NCI-H2171 treated with DMSO at 0.1 percent for 48 hours (cell line): ENCODE measurements around the gene CARS2.
"Not testable (repeated sequence)": the region's sequence is repeated elsewhere in the genome, so short reads cannot be mapped to it uniquely, and the experiment has no call there.

Experiments used
- DNase-seq: peaks from one replicate; lab custom pipeline; 2025; lab: John Stamatoyannopoulos, UW

CARS2 gene

DNA sequence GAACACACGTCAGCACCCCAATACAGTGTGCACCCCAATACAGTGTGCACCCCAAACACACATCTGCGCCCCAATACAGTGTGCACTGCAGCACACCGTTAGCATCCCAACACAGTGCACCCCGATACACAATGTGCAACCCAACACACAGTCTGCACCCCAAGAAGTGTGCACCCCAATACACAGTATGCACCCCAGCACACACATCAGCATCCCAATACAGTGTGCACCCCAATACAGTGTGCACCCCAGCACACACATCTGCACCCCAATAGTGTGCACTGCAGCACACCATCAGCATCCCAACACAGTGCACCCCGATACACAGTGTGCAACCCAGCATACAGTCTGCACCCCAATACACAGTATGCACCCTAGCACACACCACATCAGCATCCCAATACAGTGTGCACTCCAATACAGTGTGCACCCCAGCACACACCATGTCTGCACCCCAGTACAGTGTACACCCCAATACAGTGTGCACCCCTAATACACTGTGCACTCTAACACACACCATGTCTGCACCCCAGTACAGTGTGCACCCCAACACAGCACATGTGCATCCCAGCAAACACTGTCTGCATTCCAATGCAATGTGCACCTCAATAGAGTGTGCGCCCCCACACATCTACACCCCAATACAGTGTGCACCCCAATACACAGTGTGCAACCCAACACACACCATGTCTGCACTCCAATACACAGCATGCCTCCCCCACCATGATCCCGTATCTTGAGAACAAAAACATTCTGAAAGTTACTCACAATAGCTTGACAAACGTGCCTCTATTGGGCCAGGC lies 855 bp upstream of the CARS2 start:
- no peak for DNase-seq

DNA sequence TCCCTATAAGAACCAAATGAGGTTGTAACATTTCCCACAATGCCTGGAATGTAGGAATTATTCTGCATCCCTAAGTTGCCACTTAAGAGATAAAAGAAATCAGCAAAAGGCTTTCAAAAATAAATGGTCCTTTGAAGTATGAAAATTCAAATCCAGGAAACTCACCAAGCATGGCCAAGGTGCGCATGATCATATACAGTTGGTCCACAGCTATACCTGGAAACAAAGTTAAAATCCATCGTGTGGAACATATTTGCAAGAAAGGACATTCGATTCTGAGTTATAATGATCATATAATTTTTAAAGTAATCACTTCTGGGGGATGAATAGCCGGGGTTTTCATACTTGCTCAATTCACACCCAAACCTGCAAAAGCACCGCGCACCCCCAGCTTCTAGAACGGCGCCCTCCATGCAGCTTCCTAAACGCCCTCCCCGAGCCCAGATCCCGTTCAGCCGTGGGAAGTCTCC lies 525 bp downstream of the CARS2 start:
- DNase-seq: no peak

DNA sequence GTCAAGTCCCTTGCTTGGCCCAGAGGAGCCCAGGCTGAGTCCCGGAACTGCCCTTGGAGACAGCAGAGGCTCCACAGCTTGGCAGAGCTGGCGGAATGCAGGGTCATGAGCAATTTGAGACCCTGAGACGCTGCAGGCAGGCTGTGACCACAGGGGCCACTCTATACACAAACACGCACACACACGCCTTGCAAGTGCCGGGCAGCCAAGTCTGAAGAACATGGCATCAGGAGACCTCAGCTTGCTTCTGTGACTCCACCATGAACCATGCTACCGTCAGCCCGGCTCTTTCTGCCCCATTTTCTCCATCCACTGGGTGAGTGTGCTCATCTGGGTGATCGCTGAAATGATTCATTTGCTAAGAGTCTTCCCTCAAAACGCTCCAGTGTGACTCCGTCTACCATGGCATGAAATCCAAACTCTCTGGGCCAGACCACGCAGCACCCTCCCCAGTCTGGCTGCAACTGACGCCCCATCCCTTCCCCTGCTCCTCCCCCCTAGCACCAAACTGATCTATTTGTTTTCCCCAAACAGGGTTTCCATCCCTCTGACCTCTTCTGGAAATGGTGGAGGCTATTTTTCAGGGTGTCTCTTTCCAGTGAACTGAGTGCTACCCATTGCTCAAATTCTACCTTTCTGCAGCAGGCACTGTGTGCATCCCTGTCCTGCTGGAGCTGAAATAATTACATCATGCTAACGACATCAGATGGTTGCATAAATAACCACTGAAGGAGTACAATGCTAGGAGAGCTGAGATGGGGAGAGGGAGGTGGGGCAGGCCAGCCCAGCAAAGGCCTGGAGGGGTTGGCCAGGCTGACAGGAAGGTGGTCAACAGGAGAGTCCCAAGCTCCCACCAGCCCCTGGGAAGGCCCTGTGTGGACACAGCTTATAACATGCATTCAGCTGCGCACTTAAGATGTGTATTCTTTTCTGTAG lies 3.1 kb downstream of the CARS2 start:
- no peak for DNase-seq

DNA sequence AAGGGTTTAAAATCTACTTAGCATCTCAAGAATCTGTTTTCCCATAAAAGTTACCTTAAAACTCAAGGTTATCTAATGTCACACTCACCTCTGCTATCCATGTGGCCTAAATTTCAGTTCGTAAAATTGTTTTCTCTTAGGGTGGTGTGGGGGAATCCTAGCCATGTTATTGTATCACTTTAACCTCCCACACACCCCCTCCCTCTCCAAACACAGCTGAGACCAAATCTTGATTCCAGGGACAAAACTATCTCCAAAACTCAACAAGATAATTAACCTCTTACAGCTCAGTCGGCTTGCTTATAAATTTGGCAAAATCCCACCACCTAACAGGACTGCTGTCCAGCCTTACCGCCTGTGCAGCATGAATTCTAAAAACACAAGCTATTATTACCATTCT lies 3.8 kb downstream of the CARS2 start:
- DNase-seq: no peak

- DNase-seq: not testable (repeated sequence)
Observed at GRCh38 chr13:110701061-110701460, 4.9 kb downstream of the CARS2 start.

GRCh38 chr13:110700641-110701040 lies 5.3 kb downstream of the CARS2 start:
- no peak for DNase-seq

DNA sequence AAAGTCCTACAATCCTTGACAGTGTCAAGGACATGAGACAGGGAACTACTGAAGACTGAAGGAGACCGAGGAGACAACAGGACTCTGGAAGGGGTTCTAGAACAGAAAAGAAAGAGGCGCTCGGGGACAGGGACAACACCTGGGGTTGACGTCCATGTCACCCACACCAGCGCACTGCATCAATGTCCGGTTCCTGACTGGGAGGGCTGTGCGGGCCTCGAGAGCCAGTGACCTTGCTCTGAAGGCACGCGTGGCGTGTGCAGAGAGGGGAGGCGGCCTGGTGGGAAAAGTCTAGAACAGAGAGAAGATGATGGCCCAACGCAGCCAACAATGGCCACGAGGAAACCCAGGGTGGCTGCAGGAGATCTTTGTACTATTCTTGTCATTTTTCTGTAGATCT lies 5.7 kb downstream of the CARS2 start:
- no peak for DNase-seq

- no peak for DNase-seq
Observed at GRCh38 chr13:110699148-110700145, 6.5 kb downstream of the CARS2 start.

- DNase-seq: no peak
Observed at GRCh38 chr13:110698689-110699088, 7.2 kb downstream of the CARS2 start.

DNA sequence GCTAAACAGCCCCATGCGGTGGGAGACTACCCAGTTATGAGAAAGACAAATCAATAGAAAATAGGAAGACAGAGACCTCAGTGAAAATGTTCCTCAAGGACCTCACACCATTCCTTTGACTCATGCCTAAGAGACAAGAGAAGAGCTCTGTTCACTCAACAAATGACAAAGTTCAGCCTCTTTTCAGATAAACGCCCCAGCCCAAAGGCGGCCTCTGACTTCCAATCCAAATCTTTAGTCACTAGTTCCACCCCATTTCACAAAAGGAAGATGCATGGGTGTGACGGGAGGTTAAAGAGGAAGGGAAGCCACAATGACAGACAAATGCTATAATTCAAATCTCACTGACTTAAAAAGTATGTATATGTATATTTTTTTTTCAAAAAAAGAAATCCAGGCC lies 8.1 kb downstream of the CARS2 start:
- DNase-seq: no peak

- no peak for DNase-seq
Observed at GRCh38 chr13:110696776-110697175, 9.1 kb downstream of the CARS2 start.

DNA sequence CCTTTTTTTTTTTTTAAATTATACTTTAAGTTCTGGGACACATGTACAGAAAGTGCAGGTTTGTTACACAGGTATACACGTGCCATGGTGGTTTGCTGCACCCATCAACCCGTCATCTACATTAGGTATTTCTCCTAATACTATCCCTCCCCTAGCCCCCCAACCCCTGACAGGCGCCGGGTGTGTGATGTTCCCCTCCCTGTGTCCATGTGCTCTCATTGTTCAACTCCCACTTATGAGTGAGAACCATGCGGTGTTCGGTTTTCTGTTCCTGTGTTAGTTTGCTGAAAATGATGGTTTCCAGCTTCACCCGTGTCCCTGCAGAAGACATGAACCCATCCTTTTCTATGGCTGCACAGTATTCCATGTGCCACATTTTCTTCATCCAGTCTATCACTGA lies 10.1 kb downstream of the CARS2 start:
- not testable (repeated sequence) for DNase-seq

GRCh38 chr13:110690516-110690915 lies 15.4 kb downstream of the CARS2 start:
- DNase-seq: no peak

DNA sequence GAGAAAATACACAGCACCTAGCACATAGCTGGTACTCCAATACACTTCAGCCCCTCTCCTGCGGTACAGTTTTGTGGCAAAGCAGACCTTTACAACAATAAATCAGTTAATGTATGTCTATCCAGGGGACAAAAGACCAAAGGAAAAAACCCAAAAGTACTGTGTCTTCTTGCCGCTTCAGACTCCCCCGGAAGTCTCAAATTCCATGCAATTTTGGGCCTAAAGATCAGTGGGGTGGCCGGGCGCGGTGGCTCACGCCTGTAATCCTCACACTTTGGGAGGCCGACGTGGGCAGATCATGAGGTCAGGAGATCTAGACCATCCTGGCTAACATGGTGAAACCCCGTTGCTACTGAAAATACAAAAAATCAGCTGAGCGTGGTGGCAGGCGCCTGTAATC lies 16.2 kb downstream of the CARS2 start:
- no peak for DNase-seq

- DNase-seq: no peak
Observed at GRCh38 chr13:110689041-110689440, 16.9 kb downstream of the CARS2 start.

GRCh38 chr13:110687736-110688135 lies 18.2 kb downstream of the CARS2 start:
- no peak for DNase-seq

GRCh38 chr13:110685305-110686020 lies 20.5 kb downstream of the CARS2 start:
- no peak for DNase-seq

DNA sequence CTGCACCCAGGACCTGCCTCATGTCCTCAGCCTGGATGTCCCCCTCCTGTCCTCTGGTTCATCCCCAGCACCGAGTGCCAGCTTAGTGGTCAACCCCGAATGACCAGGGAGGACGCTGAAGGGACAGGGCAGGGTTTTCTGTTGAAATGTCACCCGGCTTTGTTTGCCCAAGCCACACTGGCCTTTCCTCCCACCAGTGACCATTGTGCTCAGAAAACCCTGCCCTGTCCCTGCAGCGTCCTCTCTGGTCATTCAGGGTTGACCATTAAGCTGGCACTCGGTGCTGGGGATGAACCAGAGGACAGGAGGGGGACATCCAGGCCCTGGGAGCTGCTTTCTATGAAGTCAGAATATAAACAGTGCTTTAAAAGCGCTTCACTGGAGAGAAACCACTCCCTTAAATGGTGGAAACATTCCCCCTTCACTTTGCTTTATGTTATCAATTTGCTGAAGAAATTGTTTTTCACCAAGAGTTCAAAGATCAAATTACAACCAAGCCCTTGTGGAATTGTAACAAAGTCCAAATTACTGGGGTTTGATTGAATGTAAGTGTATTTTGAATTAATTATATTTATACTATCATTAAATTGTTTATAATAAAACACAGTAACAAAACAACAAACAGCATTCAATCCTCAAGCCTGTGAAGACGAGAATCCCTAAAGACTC lies 21.4 kb downstream of the CARS2 start:
- no peak for DNase-seq

DNA sequence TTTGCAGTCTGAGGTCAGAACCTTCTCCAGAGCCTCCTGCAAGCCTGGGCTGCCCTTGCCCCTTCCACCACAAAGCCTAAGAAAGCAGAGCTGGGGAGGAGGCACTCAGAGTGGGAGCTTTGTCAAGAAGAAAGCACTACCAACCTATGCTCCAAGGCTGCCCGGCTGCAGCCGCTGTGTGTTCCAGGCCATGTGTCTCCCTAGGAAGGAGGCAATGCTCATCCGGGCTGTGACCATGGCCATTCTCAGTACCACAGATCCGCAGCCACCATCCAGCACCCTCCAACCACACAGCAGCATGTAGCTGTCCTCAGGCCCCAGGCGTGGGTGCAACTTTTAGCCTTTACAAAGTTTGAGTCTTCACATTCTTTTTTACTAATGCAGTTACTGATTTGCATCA lies 22.0 kb downstream of the CARS2 start:
- no peak for DNase-seq

GRCh38 chr13:110683203-110683883 lies 22.6 kb downstream of the CARS2 start:
- DNase-seq: no peak
